GM19238 (cell line): ENCODE results near the gene FABP6.
"Not testable (repeated sequence)": the region's sequence is repeated elsewhere in the genome, so short reads cannot be mapped to it uniquely, and the experiment has no call there.

Experiments used
- DNase-seq: peaks from one replicate; pipeline ENCODE4 v3.0.0; 2011; ENCODE audit warnings: low spot score; ENCODE audit not compliant: insufficient read length

Gene FABP6

GRCh38 chr5:160219356-160219755 lies 9.9 kb upstream of the FABP6 start:
- DNase-seq, result no peak

- DNase-seq, result no peak
Measured at GRCh38 chr5:160221082-160221481, 8.2 kb upstream of the FABP6 start.

GRCh38 chr5:160227012-160227411 lies 2.3 kb upstream of the FABP6 start:
- DNase-seq, result no peak

- DNase-seq, result no peak
Measured at GRCh38 chr5:160230686-160231527, 1.6 kb downstream of the FABP6 start.

GRCh38 chr5:160231783-160232342 lies 2.6 kb downstream of the FABP6 start:
- DNase-seq, result no peak

GRCh38 chr5:160233215-160233614 lies 3.9 kb downstream of the FABP6 start:
- DNase-seq, result no peak

- DNase-seq, result no peak
Measured at GRCh38 chr5:160235731-160236130, 6.4 kb downstream of the FABP6 start.

GRCh38 chr5:160237571-160238093 lies 8.3 kb downstream of the FABP6 start:
- DNase-seq, result no peak

GRCh38 chr5:160240350-160240749 lies 11.0 kb downstream of the FABP6 start:
- no peak for DNase-seq

- DNase-seq, result no peak
Measured at GRCh38 chr5:160242145-160242544, 12.8 kb downstream of the FABP6 start.

- DNase-seq, result no peak
Measured at GRCh38 chr5:160245506-160246086, 16.3 kb downstream of the FABP6 start.

- DNase-seq, result not testable (repeated sequence)
Measured at GRCh38 chr5:160249570-160249969, 20.3 kb downstream of the FABP6 start.

- no peak for DNase-seq
Measured at GRCh38 chr5:160250226-160250625, 20.9 kb downstream of the FABP6 start.

GRCh38 chr5:160250826-160251225 lies 21.5 kb downstream of the FABP6 start:
- no peak for DNase-seq

- DNase-seq, result no peak
Measured at GRCh38 chr5:160251406-160252155, 22.3 kb downstream of the FABP6 start.

GRCh38 chr5:160252916-160253315 lies 23.6 kb downstream of the FABP6 start:
- no peak for DNase-seq

- no peak for DNase-seq
Measured at GRCh38 chr5:160253441-160253840, 24.1 kb downstream of the FABP6 start.

- DNase-seq, result no peak
Measured at GRCh38 chr5:160254706-160255105, 25.4 kb downstream of the FABP6 start.

- DNase-seq, result no peak
Measured at GRCh38 chr5:160259341-160259740, 30.0 kb downstream of the FABP6 start.

GRCh38 chr5:160260006-160260775 lies 30.9 kb downstream of the FABP6 start:
- no peak for DNase-seq
